NCI-H2196 treated with DMSO at 0.1 percent for 48 hours (cell line): ENCODE measurements around the gene MYBL2.
A peak's percentile ranks its signal among the peaks of the same experiment; 100 is the strongest.
"Not testable (repeated sequence)": the region's sequence is repeated elsewhere in the genome, so short reads cannot be mapped to it uniquely, and the experiment has no call there.

Experiments used
- DNase-seq: peaks from one replicate; lab custom pipeline; 2025; ENCODE audit not compliant: unreplicated experiment; lab: John Stamatoyannopoulos, UW

Gene MYBL2

GRCh38 chr20:43666376-43667328, at the start of gene MYBL2:
TSS of gene MYBL2 (plus strand) at chr20:43667114. CDS start at chr20:43667284, 170 bp downstream.
- peak; percentile 37 for DNase-seq

- no peak for DNase-seq
These were observed 35.3 kb upstream of the MYBL2 start for GRCh38 chr20:43631598-43631997.

DNA sequence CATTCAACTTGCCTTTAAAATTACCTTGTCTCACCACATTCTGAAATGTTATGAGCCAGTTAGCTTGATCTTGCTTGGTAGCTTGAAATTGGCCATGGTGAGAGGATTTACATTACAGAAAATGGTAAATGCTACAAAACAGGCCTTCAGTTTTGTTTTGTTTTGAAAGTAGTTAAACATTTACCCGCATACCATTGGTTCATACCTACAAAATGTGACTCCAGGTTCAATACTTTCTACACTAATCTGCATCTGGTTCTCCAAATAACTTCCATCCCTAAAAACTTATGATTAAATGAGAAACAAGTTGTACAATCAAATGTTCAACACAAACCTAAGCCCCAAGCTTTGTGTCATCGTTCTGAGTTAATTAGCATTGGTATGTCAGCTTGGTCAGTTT, 30.5 kb upstream of the MYBL2 start:
- DNase-seq, result no peak

DNA sequence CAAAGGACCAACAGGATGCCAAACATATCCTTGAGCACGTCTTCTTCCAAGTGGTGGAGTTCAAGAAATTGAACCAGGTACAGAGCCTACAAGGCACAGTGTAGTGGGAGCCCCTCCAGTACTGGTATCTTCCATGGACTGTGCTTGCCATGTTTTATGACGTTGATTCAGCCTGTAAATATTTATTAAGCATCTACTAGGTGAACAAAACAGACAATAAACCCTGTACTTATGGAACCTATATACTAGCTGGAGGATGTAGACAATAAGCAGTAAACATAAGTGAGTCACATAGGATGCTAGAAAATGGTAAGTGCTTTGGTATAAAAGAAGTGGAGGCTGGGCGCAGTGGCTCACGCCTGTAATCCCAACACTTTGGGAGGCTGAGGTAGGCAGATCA, 24.4 kb upstream of the MYBL2 start:
- DNase-seq, result no peak

- no peak for DNase-seq
These were observed 15.9 kb upstream of the MYBL2 start for GRCh38 chr20:43650997-43651525.

DNA sequence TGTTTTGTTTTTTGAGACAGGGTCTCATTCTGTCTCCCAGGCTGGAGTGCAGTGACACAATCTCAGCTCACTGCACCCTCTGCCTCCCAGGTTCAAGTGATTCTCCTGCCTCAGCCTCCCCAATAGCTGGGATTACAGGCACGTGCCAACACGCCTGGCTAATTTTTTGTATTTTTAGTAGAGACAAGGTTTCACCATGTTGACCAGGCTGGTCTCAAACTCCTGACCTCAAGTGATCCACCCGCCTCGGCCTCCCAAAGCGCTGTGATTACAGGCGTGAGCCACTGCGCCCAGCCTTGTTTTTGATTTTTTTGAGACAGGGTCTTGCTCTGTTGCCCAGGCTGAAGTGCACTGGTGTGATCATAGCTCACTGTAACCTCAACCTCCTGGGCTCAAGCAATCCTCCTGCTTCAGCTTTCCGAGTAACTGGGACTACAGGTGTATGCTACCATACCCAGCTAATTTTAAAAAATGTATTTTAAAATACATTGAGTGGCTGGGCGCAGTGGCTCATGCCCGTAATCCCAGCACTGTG, 15.2 kb upstream of the MYBL2 start:
- DNase-seq, result not testable (repeated sequence)

- no peak for DNase-seq
These were observed 12.9 kb upstream of the MYBL2 start for GRCh38 chr20:43653966-43654365.

DNA sequence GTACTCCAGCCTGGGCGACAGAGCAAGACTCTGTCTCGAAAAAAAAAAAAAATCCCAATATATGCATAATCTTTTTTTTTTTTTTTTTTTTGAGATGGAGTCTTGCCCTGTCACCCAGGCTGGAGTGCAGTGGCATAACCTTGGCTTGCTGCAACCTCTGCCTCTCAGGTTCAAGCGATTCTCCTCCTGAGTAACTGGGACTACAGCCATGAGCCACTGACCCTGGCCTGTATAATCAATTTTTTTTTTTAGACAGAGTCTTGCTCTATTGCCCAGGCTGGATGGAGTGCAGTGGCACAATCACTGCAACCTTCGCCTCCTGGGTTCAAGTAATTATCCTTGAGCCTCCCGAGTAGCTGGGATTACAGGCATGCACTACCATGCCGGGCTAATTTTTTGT, 11.7 kb upstream of the MYBL2 start:
- not testable (repeated sequence) for DNase-seq

GRCh38 chr20:43655937-43656336, 11.0 kb upstream of the MYBL2 start:
- DNase-seq, result no peak

GRCh38 chr20:43658069-43658722, 8.7 kb upstream of the MYBL2 start:
- DNase-seq, result no peak

DNA sequence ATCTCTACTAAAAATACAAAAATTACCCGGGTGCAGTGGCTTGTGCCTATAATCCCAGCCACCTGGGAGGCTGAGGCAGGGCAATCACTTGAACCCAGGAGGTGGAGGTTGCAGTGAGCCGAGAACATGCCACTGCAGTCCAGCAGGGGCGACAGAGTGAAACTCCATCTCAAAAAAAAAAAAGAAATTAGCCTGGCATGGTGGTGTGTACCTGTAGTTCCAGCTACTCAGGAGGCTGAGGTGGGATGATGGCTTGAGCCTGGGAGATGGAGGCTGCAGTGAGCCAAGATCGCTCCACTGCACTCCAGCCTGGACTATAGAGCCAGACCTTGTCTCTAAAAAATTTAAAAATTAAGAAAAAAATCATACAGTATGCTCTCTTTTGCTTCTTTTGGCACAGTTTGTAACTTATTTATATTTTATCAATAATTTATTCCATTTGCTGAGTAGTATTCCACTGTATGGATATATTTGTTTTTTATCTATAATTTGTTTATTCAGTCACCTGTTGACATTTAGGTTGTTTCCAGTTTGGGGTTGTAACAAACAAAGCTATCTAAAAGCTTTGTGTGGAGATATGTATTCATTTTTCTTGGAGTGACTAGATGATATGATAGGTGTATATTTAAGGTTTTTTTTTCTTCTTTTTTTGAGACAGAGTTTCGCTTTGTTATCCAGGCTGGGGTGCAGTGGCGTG, 8.0 kb upstream of the MYBL2 start:
- DNase-seq, result no peak

- no peak for DNase-seq
These were observed 3.8 kb upstream of the MYBL2 start for GRCh38 chr20:43662943-43663655.

DNA sequence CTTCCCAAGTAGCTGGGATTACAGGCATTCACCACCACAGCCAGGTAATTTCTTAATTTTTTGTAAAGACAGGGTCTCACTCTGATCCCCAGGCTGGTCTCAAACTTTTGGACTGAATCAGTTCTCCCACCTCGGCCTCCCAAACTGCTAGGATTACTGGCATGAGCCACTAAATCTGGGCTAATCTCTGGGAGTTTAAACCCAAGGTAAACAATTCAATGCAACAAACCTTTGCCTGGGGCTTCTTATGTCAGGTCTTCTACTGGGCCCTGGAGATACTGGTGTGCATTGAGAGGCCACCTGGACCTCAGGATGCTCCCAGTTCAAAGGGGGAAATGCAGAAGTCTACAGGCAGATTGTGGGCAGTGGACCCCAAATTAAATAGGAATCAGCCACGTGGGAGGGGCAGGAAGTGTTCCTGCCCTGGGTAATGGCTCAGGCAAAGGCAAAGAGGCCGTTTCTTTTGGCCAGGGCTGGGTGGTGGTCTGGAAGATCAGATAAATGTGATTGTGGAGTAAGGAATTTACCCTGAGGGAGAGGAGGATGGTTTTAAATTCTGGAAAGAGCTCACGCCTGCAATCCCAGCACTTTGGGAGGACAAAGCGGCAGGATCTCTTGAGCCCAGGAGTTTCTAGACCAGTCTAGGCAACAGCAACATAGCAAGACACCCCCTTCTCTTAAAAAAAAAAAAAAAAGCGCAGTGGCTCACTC, 1.3 kb upstream of the MYBL2 start:
- no peak for DNase-seq

DNA sequence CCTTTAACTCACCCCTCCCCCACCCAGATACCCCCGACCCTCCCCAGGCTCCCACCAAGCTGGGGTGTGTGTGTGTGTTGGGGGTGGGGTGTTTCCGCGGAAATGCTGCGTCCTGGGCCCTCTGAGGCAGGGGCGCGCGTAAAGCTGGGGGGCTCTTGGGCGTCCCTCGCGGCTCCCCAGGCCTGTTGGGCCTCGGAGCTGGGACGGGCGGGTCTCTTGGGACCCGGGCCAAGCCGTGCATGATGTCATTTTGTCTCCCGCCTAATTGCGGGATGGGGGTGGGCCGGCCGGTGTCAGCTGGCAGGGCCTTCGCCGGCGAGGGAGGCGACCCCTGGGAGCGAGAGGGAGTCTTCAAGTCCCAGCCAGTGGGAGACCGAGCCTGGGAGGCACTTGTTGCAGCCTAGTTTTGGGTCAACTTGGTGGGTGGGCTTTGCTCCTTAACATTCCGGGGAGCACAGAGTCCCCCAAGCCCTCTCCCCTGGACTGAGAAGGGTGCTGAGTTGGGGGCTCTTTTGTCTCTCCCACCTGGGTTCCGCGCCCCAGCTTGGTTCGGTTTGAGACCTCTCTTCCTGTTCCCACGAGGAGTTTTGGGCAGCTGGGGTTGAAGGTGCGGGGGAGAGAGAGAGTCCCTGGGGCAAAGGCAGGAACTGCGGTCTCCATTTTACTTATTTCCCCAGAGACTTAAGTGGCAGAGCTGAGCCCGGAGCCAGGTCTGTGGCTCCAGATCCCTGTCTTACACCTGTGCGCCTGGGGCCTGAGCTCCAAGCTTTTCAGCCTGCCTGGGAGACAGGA, 623 bp downstream of the MYBL2 start:
- no peak for DNase-seq

GRCh38 chr20:43669332-43669731, 2.4 kb downstream of the MYBL2 start:
- no peak for DNase-seq

DNA sequence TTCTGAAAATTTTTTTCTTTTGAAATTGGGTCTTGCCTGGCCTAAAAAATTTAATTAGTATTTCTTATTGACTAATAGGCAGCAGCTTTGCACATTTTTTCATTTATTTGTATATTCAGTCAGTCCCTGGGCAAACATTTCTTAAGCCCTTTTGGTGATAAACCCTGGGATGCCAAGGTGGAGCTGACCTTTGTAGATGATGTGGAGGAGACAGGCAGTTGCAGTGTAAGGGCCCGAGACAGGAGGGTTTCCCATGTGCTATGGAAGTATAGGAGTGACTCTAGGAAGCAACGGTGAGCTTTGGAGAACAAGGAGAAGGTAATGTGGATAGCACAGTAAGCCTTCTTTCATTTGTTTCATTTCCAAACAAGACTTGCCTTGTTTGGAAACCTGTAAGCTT, 3.5 kb downstream of the MYBL2 start:
- DNase-seq, result no peak

DNA sequence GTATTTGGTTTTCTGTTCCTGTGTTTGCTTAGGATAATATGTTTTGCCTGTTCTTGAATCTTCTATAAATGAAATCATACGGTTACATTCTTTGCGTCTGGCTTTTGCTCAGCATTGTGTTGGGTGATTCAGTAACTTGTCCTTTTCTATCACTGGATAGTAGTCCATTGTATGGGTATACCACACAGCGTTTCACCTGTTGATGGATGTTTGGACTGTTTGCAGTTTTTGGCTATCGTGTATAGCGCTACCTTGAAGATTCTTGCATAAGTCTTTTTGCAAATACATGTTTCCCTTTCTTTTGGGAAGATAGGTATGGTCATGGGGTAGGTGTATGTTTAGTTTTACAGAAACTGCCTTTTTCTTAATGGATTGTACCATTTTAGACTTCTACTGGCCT, 9.5 kb downstream of the MYBL2 start:
- DNase-seq, result no peak

DNA sequence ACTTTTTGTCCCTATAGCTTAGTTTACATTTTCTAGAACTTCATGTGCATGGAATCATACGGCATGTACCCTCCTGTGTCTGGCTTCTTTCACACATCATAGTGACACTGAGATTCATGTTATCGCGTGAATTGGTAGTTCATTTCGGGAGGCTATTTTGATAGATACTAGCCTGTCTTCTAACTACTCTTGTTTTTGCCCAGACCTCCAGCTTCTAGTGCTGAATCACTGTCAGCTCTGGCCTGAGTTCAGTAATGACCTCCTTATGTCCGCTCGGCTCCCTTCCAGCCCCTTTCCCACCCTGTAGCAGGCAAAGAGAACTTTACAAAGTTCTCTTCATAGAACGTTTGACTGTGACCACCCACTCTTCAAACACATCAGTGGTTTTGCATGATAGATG, 14.1 kb downstream of the MYBL2 start:
- DNase-seq, result no peak

- no peak for DNase-seq
These were observed 14.6 kb downstream of the MYBL2 start for GRCh38 chr20:43681468-43681942.
